Gastrocnemius medialis (tissue), 4 donors: ENCODE results near the gene TPCN1.

Source experiments
- CTCF ChIP-seq, 5 experiments: fragments of 450-650 bp in 3 of 5; fragments of 200-600 bp in 2 of 5; sonication (generic) in 2 of 5; IDR thresholded peaks in 4 of 5; conservative IDR thresholded peaks in 1 of 5; 1 replicate in 4 of 5; 2 replicates in 1 of 5; pipeline ENCODE4 v1.5.1; 2016 to 2019; ENCODE audit warnings: antibody characterized with exemption in 5 of 5, mild to moderate bottlenecking in 3 of 5, moderate library complexity in 3 of 5
- POLR2A ChIP-seq, 2 donors: fragments of 450-650 bp; IDR thresholded peaks; one replicate each; pipeline ENCODE4 v1.6.1; 2017; ENCODE audit warnings: antibody characterized with exemption in 2 of 2, mild to moderate bottlenecking in 2 of 2, moderate library complexity in 2 of 2

GRCh38 chr12:113341535-113341934, 120.3 kb downstream of the TPCN1 start:
- no peak for TF ChIP-seq POLR2A (IDR thresholded peaks at IDR 0.05)
- TF ChIP-seq CTCF (IDR thresholded peaks at IDR 0.05 in 4 of 5, conservative IDR thresholded peaks at IDR 0.05 in 1 of 5) = no peak
